CD4-positive, alpha-beta T cell treated with Interleukin-6 for 4 hours (primary cell): Measurements from ENCODE around the gene ELOVL3.
"Not testable (repeated sequence)": the region's sequence is repeated elsewhere in the genome, so short reads cannot be mapped to it uniquely, and the experiment has no call there.

Source experiments
- DNase-seq: peaks from one replicate; pipeline ENCODE4 v3.0.0-alpha.2; 2020; ENCODE audit warnings: mixed read lengths

Gene ELOVL3

DNA sequence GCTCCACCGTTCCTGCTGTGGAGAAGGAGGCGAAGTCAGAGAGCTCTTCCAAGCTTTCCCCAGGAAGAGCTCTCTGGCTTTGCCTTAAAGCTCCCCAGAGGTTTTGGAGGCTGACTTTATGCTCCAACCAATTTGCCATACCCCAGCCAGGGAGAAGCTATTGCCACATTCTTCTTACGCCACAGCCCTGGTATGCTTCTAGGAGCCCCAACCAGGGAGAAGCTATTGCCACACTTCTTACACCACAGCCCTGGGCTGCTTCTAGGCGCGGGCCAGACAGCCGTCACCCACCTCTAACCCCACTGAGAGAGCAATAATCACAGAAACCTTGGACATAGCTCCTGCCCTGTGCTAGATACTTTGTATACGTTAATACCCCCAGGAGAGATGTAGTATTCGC, 951 bp downstream of the ELOVL3 start:
- DNase-seq, result no peak

DNA sequence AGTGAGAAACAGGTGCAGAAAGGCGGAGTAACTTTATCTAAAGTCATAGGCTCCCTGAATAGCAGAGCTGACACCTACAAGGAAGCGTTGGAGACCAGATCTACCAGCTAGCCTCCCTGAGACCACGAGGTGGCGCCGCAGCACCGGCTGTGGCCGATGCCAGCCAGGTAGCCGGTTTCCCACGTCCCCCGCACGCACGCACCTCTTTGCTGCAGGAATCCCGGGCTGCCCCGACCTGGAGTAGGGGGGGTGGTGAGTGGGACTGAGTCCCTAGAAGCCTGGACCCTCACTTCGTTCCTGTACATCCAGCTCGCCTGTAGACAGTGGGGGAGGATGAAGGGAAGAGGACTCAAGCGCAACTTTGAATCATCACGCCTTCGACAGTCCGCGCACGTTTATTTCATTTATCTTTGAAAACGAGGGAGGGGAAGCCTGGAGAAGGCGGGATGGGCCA, 3.7 kb downstream of the ELOVL3 start:
- peak; percentile 90 for DNase-seq

DNA sequence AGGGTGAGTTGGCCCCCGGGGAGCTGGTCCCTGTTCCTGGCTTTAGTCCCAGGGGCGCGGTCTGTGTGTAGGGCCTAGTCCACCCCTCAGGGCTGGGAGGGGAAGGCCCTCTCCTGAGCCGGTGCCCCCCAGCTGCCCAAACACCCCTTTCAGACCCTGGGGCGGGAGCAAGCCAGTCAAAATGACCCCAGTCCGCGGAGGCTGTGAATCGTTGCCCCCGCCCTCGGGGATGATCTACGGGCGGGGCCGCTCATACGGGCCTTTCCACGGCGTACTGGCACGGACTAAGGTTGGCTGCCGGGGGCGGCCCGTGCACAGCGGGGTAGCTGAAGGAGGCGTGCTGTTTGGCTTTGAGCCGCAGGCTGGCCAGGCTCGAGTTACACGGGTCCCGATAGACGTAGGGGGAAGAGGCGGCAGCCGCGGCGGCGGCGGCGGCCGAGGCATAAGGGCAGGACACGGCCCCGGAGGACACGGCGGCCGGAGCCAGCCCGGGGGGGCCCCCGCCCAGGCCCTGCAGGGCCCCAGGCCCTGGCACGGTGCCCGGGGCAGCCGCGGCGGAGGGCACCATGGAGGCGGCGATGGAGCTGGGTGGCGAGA, 4.3 kb downstream of the ELOVL3 start:
- peak; percentile 25 for DNase-seq

DNA sequence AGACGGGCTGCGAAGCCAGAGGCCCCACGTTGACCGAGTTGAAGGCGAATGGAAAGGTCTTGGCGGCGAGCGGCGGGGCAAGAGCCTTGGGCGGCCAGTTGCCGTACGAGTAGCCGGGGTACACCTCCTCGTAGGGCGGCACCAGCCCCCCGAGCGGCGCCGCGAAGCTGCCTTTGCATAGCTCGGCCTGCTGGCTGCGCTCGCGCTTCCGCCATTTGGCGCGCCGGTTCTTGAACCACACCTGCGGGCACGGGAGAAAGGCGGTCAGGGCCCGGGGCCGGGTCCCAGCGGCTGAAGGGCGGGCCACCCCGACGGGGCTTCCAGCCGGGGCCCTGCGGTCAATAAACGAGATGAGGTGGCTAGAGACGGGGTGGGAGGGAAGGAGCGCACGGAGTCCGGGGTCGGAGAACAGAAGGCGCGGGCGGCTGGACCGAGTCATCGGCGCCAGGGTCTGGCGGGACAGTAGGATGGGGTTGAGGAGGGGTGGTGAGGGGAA, 4.8 kb downstream of the ELOVL3 start:
- DNase-seq, result peak; percentile 62

DNA sequence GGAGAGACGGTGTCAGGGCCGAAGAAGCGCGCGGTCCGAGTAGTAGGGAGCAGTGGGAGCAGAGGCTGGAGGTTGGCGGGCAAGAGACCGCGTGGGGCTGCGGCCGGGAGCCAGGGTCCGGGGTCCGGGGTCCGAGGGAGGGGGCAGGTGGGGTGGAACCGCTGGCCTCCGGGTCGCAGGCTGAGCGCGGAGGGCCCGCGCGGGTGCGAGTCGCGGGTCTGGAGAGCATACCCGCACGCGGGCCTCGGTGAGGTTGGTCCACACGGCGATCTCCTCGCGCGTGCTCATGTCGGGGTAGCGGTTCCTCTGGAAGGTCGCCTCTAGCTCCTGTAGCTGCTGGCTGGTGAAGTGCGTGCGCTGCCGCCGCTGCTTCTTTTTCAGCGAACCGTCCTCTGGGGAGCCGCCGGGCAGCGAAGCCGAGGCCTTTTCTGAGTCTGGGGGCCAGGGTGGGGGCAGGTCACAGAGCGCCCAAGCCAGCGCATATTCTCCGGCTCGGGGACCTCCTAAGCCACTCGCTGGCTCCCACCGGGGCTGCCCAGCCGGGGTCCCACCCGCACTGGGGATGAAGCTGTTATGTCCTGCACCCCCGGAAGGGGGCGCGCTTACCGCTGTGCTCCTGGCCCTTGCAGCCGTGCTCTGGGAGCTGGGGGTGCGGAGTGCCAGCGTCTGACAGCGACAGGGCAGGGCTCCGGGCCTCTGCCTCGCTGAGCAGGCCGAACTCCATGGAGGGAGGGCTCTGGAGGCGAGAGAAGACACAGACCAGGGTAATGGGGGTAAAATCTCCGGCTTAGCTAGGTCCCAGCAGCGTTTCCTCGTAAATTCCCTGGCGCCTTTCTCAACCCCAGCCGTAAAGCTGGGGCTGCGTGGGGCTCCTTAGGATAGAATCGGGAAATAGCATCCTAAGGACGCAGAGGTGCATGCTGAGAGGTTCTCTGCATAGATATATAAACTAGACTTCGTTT, 5.5 kb downstream of the ELOVL3 start:
- DNase-seq, result peak; percentile 70

DNA sequence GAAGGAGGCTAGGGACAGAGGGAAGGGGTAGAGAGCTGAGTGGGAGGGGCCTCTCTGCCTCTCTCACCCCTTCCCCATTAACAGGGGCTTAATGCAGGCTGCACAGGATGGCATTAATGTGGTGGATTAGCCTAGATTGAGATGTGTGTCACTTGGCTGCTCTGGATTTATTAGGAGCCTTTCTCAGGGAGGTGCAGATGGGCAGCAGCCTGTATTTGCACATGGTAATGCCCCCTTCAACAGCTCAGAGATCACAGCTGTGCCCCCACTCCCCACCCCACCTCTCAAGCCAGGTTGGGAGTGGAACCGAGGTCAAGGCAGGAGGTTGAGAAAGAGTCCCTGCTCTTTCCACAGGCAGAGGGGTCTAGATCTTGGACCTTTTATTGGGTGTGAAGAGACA, 7.9 kb downstream of the ELOVL3 start:
- no peak for DNase-seq

DNA sequence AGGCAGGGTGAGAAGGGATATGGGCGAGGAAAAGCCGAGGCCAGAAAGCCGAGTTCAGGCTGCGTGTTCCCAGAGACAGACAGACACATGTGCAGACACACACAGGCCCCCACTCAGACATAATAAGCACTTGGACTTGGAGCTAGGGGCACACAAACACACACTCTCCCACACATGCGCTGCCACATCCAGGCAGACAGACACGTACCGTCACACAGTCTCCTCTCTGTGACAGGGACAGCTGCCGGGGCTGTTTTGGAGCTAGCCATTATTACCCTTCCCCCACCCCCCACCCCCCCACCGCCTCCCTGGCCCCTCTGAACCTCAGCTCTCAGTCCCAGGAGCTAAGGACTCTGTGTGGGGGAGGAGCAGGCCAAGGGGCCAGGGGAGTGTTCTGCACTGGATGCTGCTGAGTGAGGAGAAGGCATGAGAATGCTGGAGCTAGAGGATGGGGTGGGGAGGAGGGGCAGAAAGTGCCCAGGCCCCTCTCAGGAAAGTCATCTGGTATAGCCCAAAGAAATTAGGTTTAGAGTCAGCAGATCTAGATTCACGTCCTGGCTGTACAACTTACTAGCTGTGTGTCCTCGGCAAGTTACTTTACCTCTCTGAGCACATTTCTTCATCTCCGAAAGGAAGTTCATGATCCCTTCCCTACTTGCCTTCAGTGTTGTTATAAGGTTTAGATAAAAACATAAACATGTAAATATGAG, 8.9 kb downstream of the ELOVL3 start:
- DNase-seq, result no peak

DNA sequence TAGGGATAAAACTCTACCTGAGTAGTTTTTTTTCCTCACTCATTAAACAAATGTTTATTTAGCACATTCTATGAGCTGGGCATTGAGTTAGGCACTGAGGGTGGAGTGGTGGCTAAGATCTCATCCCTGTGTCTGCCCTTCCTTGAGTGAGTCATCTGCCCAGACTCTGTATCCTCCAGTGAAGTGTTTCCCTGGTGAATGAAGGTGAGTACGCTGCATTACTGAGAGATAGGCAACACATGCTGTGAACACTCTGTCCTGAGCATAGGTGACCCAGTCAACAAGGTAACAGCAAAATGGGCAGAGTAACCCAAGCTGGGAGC, 9.5 kb downstream of the ELOVL3 start:
- DNase-seq, result no peak

DNA sequence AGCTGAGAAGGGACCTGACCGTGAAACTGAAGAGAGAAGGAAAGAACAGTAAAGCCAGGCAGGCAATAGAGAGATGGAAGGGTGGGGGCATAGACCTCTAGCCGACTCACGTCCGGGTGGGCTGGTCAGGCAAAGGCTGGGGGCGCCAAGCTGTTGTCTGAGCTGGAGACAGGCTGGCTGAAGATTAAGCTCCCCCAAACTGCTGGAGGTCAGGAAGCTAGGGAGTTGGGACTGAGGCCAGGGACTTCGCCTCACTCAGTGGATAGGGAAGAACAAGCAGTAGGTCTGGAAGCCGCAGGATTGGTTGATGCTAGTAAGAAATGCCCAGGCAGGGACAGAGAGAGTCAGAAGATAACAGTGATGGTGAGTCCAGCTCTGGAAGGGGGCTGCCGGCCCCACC, 9.9 kb downstream of the ELOVL3 start:
- DNase-seq, result no peak

DNA sequence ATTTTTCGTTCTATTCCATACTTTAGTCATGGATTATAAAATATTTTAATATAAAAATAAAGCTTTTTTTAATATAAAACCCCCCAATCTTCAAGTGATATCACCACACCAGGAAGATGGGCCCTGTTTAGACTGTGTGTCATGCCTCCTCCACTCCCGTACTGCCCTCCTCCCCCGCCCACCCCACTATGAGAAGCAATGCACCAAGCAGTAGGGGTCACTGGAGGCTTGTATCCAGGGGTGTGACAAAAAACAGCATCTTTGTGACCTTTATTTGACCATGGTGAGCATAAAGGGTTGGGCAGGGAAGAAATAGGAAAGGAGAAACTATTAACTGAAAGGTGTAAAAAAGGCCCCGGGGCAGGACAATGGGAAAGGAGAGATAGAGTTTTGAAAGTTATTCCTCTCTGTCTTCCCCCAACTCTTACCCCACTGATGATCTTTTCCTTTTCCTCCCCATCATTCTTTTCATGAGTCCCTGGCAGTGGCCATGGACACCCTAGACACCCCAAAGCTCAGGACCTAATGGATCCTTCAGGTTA, 11.7 kb downstream of the ELOVL3 start:
- no peak for DNase-seq

DNA sequence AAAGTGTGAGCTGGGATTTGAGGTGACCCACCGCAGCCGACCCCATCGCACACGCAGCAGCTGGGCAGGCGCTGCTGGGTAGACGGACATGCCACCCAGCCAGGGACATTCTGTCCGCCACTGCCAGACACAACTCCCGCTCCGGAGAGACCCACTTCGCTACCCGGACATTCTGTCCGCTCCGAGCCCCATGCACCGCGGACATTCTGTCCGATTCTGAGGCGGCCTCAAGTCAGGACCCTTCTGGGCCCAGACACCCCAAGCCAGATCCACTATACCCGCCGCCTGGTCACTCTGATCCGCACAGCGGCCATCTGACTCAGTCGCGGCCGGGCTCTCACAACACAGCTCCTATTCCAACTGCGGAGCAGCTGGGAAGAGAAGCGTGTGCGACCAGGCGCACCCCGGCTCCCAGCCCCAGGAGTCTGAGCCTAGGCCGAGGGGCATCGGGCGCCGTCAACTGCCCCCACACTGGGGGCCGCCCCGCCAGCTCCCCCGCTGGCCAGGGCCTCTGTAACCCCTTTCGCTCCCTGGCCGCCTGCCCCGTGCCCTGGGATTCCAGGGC, 14.4 kb downstream of the ELOVL3 start:
- DNase-seq, result no peak

DNA sequence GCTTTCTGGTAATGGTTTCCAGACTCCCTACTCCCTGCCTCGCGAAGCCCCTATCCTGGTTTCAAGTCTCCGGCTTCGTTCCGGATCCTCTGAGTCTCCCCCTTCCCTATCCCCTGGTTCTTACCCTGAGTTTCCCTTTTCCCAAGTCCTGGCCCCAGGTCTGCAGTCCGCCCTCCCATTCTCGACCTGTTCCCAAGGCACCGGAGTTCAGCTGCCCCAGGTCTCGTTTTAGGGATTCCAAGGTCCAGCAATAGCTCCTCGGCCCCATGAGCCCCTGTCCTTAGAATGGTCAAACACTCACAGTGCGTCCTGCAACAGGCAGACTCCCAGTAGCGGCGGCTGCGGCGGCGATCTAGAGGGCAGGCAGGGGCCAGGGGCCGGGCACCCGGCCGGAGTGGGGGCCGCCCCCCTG, 14.9 kb downstream of the ELOVL3 start:
- no peak for DNase-seq

DNA sequence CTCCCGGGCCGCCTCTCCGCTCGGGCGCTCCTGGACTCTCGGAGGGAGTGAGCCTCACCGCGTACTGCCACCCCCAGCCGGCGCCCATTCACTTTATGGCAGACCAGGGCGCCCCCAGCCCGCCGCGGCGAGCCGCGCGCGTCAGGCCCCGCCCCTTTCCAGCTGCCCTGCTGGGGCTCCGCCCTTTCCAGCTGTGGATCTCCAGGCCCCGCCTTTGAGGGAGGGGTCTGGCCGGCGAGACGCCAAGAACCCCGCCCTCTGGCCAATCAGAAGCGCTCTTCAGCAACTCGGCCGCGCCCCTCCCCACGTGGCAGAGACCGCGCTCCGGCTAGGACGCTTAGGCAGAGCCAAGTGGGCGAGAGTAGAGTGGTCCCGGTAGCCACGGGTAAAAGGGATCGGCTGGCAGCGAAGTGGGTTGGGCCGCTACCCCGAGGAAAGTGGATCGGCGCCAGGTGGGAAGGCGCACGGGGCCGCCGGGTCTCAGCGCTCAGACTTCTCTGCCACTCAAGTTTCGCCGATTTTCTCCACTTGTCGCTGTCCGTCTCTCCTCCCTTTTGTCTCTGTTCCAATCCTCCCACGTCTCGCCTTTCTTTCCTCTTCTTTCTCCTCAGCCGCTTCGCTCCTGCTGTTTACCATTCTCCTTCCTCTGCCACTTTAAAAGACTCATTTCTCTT, 15.5 kb downstream of the ELOVL3 start, which contains the start of gene PITX3:
Gene PITX3, minus strand, starts transcription at position 69 of the 674 bp plus-strand sequence. CDS start 9,432 bp downstream, outside the sequence.
- DNase-seq, result peak; percentile 89

DNA sequence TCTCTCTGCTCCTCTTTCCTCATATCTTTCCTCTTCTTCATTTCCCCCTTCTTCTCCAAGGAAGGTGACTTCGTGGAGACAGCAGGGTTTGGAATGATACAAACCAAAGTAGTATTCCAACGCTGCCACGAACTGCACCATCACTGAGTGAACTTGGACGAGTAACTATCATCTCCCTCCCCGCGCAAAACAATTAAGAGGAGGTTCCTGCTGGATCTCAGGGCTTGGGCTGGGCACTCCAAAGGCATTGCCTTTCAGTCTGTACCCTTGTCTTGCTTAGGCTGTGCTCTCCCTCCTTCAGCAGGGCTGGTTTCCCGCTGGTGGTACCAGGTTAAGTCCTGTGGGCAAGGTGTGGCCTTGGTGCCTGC, 16.0 kb downstream of the ELOVL3 start:
- no peak for DNase-seq

DNA sequence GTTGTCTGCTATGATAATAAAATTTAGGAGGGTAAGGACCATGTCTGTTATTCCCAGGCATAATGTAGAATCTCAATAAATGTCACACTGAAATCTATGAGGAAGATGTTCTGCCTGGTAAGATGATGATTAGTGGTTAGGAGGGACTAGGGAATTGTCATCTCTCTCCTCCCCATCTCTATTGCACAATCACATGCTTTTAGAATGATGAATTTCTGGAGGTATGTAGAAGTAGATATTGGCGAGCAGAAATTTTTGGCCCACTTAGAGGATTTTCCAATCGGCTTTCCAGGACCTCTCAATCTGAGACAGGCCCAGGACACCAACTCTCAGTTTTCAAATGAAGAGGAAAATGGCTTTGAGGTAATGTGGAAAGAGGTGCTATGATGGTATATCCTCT, 17.2 kb downstream of the ELOVL3 start:
- DNase-seq, result no peak

DNA sequence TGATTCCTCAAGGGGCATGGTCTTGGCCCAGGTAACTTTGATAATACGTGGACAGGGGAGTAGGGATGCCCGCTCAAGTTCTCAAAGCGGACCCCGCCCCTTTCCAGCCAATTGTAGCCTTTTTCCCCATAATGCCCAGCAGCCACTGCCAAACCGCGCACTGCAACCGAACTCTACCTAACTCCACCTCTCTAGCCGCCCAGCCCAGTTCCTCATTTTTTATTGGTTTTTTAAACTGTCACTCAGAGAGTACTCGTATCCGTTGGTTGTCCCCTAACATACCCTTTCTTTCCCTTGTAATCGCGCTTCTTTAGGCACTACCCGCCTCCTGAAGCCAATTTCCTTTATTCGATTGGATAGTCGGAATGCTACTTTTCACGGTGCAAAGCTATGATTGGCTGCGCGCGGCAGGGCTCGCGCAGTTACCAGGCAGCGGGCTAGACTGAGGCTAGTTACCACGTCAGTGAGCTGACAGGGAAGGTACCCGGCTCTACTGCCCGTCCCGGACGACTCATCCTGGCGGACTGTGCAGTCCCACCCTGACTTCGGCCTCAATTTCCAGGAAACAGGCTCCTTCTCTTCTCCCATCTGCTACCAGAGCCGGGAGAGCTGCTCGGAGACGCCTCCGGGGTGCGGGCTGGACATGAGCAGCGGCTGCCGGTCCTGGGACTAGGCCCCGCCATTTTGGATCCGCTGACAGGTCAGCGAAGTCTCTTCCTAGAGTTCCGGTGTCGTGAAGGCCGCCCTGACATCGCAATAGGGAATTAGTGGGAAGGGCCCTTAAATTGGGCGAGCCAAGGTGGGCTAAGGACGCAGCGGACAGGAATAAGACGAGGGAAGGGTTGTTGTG, 19.2 kb downstream of the ELOVL3 start, which contains the start of gene GBF1:
Gene GBF1, plus strand, starts transcription at position 451 of the 850 bp plus-strand sequence. CDS start 13,407 bp downstream, outside the sequence.
- peak; percentile 88 for DNase-seq

DNA sequence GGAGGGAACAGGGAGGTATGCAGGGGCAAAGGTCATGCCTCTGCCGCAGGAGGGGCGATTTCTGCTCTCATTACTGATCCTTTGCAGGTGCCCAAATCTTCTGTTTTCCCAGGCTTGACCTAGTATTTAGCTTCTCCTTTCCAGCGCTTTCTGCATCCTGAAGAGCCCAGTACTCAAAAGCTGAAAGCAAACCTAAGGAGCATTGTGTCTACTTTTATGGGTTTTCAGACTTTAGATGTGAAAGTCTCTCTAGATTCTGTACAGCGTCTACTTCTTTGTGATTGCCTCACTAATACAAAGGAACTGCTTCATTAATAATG, 19.8 kb downstream of the ELOVL3 start:
- no peak for DNase-seq

DNA sequence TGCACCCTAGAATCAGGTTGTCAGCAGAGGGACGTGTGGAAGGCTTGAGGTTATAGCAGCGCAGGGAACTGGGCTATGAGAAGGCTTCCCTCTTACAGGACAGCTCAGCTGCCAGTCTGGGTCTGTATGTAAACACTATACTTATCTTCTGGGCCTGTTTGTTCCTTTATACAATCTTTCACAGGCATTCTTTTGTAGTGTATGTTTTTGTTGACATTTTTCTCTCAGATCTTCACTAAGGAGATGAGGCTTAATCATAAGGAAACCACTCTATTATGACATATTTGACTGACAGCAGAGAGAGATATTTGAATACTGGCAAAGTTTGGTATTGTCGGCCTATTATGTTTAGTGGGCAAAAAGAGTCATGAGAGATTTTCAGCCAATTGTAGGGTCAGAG, 20.2 kb downstream of the ELOVL3 start:
- no peak for DNase-seq

DNA sequence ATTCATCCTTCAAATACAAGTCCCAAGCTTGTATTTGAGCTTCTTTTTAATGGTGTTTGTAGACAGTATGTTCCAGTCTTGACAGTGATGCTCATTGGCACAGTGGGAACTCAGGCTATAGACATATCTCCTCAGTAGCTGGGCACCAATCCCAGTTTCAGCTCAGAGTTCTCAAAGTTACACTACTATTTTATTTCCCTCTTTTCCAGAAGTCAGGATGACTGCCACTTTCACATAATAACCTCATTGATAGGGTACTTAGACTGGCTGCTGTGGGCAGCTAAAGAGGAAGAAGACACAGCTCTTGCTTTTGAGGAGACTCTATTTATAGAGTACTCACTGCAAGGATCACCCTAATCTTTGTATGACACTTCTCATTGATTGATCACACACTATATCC, 21.6 kb downstream of the ELOVL3 start:
- DNase-seq, result no peak

DNA sequence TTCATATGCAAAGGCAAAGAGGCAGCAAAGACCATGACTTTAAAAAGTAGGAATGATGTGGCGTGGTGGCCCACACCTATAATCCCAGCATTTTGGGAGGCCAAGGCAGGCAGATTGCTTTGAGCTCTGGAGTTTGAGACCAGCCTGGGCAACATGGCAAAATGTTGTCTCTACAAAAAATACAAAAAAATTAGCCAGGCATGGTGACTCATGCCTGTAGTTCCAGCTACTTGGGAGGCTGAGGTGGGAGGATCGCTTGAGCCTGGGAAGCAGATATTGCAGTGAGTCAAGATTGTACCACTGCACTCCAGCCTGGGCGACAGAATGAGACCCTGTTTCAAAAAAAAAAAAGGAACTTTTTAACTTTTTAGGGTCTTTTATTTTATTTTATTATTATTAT, 26.4 kb downstream of the ELOVL3 start:
- not testable (repeated sequence) for DNase-seq

DNA sequence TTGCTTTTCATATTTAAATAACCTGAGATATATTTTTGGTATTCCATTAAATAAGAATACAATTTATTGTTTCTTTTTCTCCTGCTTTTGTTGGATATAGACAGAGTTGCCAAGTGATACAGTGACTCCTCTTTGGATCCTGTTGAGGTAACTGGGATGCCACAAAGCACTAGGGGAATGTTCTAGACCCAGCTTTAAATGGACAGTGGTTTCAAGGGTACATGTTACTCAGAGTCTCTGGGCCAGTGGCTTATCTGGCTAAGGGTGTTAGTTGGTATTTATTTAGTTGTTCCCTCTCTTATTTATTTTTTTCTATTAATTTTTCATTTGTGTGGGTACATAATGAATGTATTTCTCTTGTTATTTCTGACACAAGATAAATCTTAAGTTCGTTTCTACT, 28.3 kb downstream of the ELOVL3 start:
- DNase-seq, result no peak
